Stomach (tissue), 4 donors: Measurements from ENCODE around the gene AGBL4.

ENCODE experiments used
- CTCF ChIP-seq, 7 experiments: fragments of 450-650 bp in 4 of 7; fragments of 200-600 bp in 3 of 7; sonication (generic) in 3 of 7; IDR thresholded peaks; one replicate each; pipeline ENCODE4 v1.5.1; 2016 to 2019; ENCODE audit warnings: antibody characterized with exemption in 7 of 7, control low read depth in 2 of 7, mild to moderate bottlenecking in 1 of 7
- POLR2A ChIP-seq, 4 donors: fragments of 450-650 bp; IDR thresholded peaks; one replicate each; pipeline ENCODE4 v1.6.1; 2016; ENCODE audit warnings: antibody characterized with exemption in 4 of 4, control low read depth in 2 of 4, mild to moderate bottlenecking in 1 of 4, moderate library complexity in 1 of 4

- no peak for TF ChIP-seq POLR2A (IDR thresholded peaks at IDR 0.05)
- no peak for TF ChIP-seq CTCF (IDR thresholded peaks at IDR 0.05)
Observed at GRCh38 chr1:49187056-49187455, 836.7 kb downstream of the AGBL4 start.
